GM10266 (cell line): ENCODE measurements around the gene CCDC32.

Experiments used
- DNase-seq: peaks from one replicate; pipeline ENCODE4 v3.0.0; 2012; ENCODE audit errors: extremely low spot score
- TF ChIP-seq, protein P1 (sequence below): IDR thresholded peaks from 2 replicates; pipeline ENCODE4 v1.5.1; 2012; ENCODE audit warnings: mild to moderate bottlenecking, low read depth; ENCODE audit not compliant: control insufficient read depth, insufficient read depth; ENCODE audit errors: missing control alignments

Gene CCDC32

DNA sequence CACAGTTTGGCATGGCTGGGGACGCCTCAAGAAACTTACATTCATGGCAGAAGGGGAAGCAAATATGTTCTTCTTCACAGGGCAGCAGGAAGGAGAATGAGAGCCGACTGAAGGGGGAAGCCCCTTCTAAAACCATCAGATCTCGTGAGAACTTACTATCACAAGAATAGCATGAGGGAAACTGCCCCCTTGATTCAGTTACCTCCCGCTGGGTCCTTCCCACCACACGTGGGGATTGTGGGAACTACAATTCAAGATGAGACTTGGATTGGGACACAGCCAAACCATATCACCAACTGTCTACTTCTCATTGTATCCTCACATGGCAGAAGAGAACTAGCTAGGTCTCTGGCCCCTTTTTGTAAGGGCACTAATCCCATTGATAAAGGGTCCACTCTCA is 30.5 kb downstream of the CCDC32 start:
- TF ChIP-seq, protein P1, sequence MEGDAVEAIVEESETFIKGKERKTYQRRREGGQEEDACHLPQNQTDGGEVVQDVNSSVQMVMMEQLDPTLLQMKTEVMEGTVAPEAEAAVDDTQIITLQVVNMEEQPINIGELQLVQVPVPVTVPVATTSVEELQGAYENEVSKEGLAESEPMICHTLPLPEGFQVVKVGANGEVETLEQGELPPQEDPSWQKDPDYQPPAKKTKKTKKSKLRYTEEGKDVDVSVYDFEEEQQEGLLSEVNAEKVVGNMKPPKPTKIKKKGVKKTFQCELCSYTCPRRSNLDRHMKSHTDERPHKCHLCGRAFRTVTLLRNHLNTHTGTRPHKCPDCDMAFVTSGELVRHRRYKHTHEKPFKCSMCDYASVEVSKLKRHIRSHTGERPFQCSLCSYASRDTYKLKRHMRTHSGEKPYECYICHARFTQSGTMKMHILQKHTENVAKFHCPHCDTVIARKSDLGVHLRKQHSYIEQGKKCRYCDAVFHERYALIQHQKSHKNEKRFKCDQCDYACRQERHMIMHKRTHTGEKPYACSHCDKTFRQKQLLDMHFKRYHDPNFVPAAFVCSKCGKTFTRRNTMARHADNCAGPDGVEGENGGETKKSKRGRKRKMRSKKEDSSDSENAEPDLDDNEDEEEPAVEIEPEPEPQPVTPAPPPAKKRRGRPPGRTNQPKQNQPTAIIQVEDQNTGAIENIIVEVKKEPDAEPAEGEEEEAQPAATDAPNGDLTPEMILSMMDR = no peak
- no peak for DNase-seq

DNA sequence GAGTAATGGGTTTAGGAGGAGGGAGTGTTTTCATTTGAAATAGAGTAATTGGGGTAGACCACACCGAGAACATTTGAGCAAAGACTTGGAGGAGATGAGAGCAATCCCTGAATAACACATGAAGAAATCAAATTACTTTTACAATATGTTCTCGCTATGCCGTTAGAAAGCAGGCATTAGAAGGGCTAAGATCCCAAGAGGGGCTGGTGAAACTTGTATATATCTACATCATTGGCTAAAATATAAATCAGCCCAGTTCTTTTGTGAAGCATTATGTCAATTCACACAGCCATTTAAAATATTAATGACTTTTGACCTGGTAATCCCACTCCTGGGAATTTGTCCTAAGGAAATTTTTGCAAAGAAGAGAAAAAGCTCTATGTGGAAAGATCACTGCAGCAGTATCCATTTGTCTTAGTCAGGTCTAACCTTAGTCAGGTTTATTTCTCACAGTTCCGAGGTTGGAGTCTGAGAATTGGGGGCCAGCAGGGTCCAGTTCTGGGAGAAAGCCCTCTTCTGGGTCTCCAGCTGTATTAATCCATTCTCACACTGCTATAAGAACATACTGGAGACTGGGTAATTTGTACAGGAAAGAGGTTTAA is 31.0 kb downstream of the CCDC32 start:
- TF ChIP-seq, protein P1 = no peak
- DNase-seq = no peak

- TF ChIP-seq, protein P1 = no peak
- DNase-seq = no peak
Observed at GRCh38 chr15:40528801-40529200, 36.0 kb downstream of the CCDC32 start.

DNA sequence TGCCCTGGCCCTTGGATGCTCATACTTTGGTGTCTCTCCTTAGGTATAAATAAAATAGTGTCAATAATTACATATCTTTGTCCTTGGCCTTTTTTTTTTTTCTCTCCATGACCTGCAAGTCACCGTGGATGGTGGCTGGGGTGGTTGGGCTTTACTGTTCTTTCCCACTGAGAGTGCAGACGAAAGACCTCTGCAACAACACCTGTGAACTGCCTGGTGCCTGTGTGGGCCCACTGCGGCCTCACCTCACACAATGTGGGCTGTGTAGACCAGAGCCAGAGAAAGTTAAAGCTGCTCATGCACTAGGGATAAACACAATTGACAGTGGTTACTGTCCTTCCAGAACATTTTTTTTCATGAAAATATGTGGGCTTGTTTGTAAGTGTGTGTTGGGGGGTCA is 39.0 kb downstream of the CCDC32 start:
- TF ChIP-seq, protein P1 = no peak
- DNase-seq = no peak

DNA sequence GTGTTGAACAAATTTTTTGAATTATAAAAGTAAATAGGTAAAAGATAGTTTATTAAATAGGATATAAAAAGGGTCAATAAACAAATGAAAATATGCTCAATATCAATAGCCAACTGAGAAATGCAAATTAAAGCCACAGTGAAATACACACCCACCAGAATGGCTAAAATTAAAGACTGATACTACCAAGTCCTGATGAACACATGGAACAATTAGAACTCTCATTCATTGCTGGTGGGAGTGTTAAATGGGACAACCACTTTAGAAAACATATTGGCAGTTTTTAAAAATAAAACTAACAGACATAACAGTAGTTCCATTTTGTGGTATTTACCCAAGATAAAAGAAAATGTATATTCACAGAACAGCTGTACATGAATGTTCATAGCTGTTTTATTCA is 41.2 kb downstream of the CCDC32 start:
- DNase-seq = no peak
- TF ChIP-seq, protein P1 = no peak

DNA sequence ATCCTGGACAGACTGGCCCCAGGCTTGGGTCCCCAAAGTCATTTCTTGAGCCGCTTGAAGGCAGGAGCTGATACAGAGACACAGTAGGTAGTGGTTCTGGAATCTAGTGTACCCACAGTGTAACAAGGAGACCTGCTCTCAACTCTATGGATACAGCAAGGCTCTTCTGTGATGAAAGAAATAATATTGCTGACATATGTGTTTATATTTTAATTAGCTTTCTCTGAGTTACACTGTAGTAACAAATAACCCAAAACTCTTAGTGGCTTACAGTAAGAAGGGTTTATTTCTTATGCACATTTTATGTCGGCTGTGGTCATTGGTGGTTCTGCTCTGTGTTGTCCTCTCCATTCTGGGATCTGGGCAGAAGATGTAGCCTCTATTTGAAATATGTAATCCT is 48.5 kb downstream of the CCDC32 start:
- DNase-seq = no peak
- TF ChIP-seq, protein P1 = no peak

DNA sequence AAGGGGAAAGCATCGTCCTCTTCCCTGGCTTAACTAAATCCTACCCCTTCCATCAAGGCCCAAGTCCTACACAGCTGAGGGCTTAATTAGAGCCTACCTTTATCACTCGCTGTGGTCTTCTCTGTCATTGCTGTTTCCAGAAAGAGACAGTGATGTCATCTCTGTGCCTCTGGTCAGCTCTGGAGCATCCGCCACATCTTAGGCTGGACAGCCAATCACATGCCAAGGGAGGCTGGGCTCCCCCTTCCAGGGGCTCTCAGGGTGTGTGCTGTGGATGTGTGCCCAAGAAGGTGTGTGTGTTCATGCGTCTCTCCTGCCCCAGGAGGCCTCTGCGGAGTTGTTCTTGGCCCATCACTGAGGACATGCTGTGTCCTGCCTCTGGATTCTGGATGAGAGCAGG is 51.2 kb downstream of the CCDC32 start:
- TF ChIP-seq, protein P1 = no peak
- no peak for DNase-seq
